OCI-LY1 (cell line): Measurements from ENCODE around the gene SMARCD2.

Experiments
- H2AFZ ChIP-seq: fragments of 200-600 bp; sonication (generic), shearing (Covaris generic); 2 replicates; pipeline ENCODE4 v1.6.0; 2014; ENCODE audit warnings: antibody characterized with exemption, mild to moderate bottlenecking, low read length
- H3F3A ChIP-seq: fragments of 200-600 bp; sonication (generic), shearing (Covaris generic); 2 replicates; pipeline ENCODE4 v1.6.0; 2014; ENCODE audit warnings: mild to moderate bottlenecking, antibody characterized with exemption, low read length, moderate library complexity; ENCODE audit not compliant: insufficient read depth
- H3K27ac ChIP-seq: fragments of 200-600 bp; sonication (generic); 2 replicates; pipeline ENCODE4 v1.5.1; 2014; ENCODE audit warnings: low read length, mixed run types, mild to moderate bottlenecking, low read depth; ENCODE audit not compliant: poor library complexity, severe bottlenecking
- H3K27me3 ChIP-seq: fragments of 200-600 bp; sonication (generic); 2 replicates; pipeline ENCODE4 v1.6.0; 2014; ENCODE audit warnings: antibody characterized with exemption, mild to moderate bottlenecking, low read length, moderate library complexity; ENCODE audit not compliant: insufficient read depth
- H3K36me3 ChIP-seq: fragments of 200-600 bp; sonication (generic); 2 replicates; pipeline ENCODE4 v1.6.1; 2014; ENCODE audit warnings: mild to moderate bottlenecking, antibody characterized with exemption, low read length, moderate library complexity, mixed read lengths; ENCODE audit not compliant: insufficient read depth
- H3K4me1 ChIP-seq: fragments of 200-600 bp; sonication (generic); 2 replicates; pipeline ENCODE4 v1.5.1; 2014; ENCODE audit warnings: mild to moderate bottlenecking, low read length, moderate library complexity; ENCODE audit not compliant: insufficient read depth, severe bottlenecking
- H3K4me2 ChIP-seq: fragments of 200-600 bp; sonication (generic), shearing (Covaris generic); 2 replicates; pipeline ENCODE4 v1.6.1; 2014; ENCODE audit warnings: low read length
- H3K4me3 ChIP-seq: fragments of 200-600 bp; sonication (generic); 2 replicates; pipeline ENCODE4 v1.5.1; 2014; ENCODE audit warnings: low read length, low read depth, mild to moderate bottlenecking, mixed read lengths; ENCODE audit not compliant: poor library complexity, severe bottlenecking
- H3K79me2 ChIP-seq: fragments of 200-600 bp; shearing (Covaris generic); 2 replicates; pipeline ENCODE4 v1.6.1; 2016; ENCODE audit warnings: mixed run types, low read length, mixed read lengths; ENCODE audit not compliant: insufficient read depth
- H3K9ac ChIP-seq: fragments of 200-600 bp; sonication (generic), shearing (Covaris generic); 2 replicates; pipeline ENCODE4 v1.6.1; 2014; ENCODE audit warnings: mild to moderate bottlenecking, low read length, mixed read lengths
- H3K9me2 ChIP-seq: fragments of 200-600 bp; sonication (generic), shearing (Covaris generic); 2 replicates; pipeline ENCODE4 v1.6.1; 2014; ENCODE audit warnings: low read depth, mild to moderate bottlenecking, low read length, mixed read lengths
- H3K9me3 ChIP-seq: fragments of 200-600 bp; shearing (Covaris generic); 2 replicates; pipeline ENCODE4 v1.6.1; 2014; ENCODE audit warnings: low read length, mixed read lengths
- H4K20me1 ChIP-seq: fragments of 200-600 bp; sonication (generic), shearing (Covaris generic); 2 replicates; pipeline ENCODE4 v1.6.0; 2016; ENCODE audit warnings: mild to moderate bottlenecking, low read length; ENCODE audit not compliant: insufficient read depth
- EZH2 ChIP-seq: fragments of 200-600 bp; sonication (generic), shearing (Covaris generic); IDR thresholded peaks from 2 replicates; pipeline ENCODE4 v1.8.0; 2017; ENCODE audit warnings: borderline replicate concordance, mixed run types, mild to moderate bottlenecking, antibody characterized with exemption, low read length, moderate library complexity, mixed read lengths
- TF ChIP-seq, protein P1 (sequence below): fragments of 200-600 bp; sonication (generic), shearing (Covaris generic); IDR thresholded peaks from 2 replicates; pipeline ENCODE4 v1.5.1; 2017; ENCODE audit warnings: mild to moderate bottlenecking, antibody characterized with exemption, low read length, moderate library complexity, mixed read lengths

SMARCD2 gene

DNA sequence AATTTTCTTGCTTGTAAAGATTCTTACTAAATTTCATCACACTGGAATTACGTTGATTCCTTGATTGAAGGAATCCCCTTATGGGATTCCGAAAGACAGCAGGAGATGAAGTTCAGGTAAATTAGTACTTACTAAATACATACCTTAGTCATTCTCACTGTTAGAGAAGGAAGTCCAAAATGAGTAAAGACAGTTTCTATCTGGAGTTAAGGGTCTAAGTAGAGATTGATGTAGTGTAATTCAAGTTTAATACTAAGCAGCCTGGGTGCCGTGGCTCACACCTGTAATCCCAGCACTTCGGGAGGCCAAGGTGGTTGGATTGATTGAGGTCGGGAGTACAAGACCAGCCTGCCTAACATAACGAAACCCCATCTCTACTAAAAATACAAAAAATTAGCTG, 59.0 kb downstream of the SMARCD2 start:
- no peak overlapping the region for H3K27ac ChIP-seq
- H3K4me3 ChIP-seq, result no peak overlapping the region
- no peaks in the 10 kb centered on the region for H3K9me2 ChIP-seq
- H3K9ac ChIP-seq, result no peak overlapping the region
- peaks cover 4% of the 10 kb centered on the region for H3K4me1 ChIP-seq
- H3K36me3 ChIP-seq, result peaks cover 84% of the 10 kb centered on the region
- peaks cover 73% of the 10 kb centered on the region for H3K79me2 ChIP-seq
- no peak for TF ChIP-seq EZH2
- TF ChIP-seq, protein P1, sequence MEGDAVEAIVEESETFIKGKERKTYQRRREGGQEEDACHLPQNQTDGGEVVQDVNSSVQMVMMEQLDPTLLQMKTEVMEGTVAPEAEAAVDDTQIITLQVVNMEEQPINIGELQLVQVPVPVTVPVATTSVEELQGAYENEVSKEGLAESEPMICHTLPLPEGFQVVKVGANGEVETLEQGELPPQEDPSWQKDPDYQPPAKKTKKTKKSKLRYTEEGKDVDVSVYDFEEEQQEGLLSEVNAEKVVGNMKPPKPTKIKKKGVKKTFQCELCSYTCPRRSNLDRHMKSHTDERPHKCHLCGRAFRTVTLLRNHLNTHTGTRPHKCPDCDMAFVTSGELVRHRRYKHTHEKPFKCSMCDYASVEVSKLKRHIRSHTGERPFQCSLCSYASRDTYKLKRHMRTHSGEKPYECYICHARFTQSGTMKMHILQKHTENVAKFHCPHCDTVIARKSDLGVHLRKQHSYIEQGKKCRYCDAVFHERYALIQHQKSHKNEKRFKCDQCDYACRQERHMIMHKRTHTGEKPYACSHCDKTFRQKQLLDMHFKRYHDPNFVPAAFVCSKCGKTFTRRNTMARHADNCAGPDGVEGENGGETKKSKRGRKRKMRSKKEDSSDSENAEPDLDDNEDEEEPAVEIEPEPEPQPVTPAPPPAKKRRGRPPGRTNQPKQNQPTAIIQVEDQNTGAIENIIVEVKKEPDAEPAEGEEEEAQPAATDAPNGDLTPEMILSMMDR, result no peak
- H3K9me3 ChIP-seq, result no peaks in the 10 kb centered on the region
- H2AFZ ChIP-seq, result no peak overlapping the region
- no peak overlapping the region for H3K4me2 ChIP-seq
- H4K20me1 ChIP-seq, result peaks cover 3% of the 10 kb centered on the region; the same call in 1 of the 2 replicates
- H3F3A ChIP-seq, result no peaks in the 10 kb centered on the region
- no peaks in the 10 kb centered on the region for H3K27me3 ChIP-seq
